H1 (cell line): Measurements from ENCODE around the gene THAP7. TPM values are rescaled to one million over a fixed set of nuclear protein-coding genes. Genes with fewer than 3 reads are reported as not detected.

Experiments used
- CTCF ChIA-PET: fragments of 300-600 bp; sonication (Branson Sonifier 250); formaldehyde crosslinking; loops from one replicate; lab custom pipeline; 2021; ENCODE audit not compliant: partially characterized antibody; lab: Charles Lee
- POLR2A ChIA-PET: fragments of 300-600 bp; sonication (Branson Sonifier 250); formaldehyde crosslinking; loops from one replicate; lab custom pipeline; 2021; ENCODE audit warnings: inconsistent platforms; ENCODE audit not compliant: partially characterized antibody; lab: Charles Lee
- DNase-seq, 2 experiments: peaks; one replicate each; pipeline versions ENCODE4 v3.0.0 to v3.0.0-alpha.2; 2010 to 2022; ENCODE audit warnings: low spot score in 2 of 2, low read depth in 1 of 2, mixed read lengths in 1 of 2
- FAIRE-seq: peaks from 2 replicates; lab custom pipeline; 2011; peaks lifted over from hg19 to GRCh38; lab: Jason Lieb, UNC
- H2AFZ ChIP-seq: 2 replicates; pipeline ENCODE4 v1.8.1; 2012; ENCODE audit warnings: low read length, inconsistent platforms
- H2AK5ac ChIP-seq: 2 replicates; pipeline ENCODE4 v1.6.1; 2013; ENCODE audit warnings: low read depth, low read length
- H2BK120ac ChIP-seq: replicated peaks from 2 replicates; pipeline ENCODE3; 2013; ENCODE audit warnings: low read depth, low read length, inconsistent platforms
- H2BK12ac ChIP-seq: 2 replicates; pipeline ENCODE4 v1.6.1; 2013; ENCODE audit warnings: low read depth, low read length
- H2BK15ac ChIP-seq: 2 replicates; pipeline ENCODE4 v1.6.1; 2013; ENCODE audit warnings: low read length
- H2BK20ac ChIP-seq: 2 replicates; pipeline ENCODE4 v1.6.1; 2013; ENCODE audit warnings: low read length
- H2BK5ac ChIP-seq: 2 replicates; pipeline ENCODE4 v1.6.1; 2013; ENCODE audit warnings: low read depth, low read length
- H3K14ac ChIP-seq: 2 replicates; pipeline ENCODE4 v1.6.1; 2013; ENCODE audit warnings: inconsistent platforms; ENCODE audit not compliant: insufficient read length
- H3K18ac ChIP-seq: 2 replicates; pipeline ENCODE4 v1.6.1; 2013; ENCODE audit warnings: low read length; ENCODE audit errors: extremely low read depth
- H3K23ac ChIP-seq: 2 replicates; pipeline ENCODE4 v1.6.1; 2013; ENCODE audit warnings: inconsistent platforms; ENCODE audit not compliant: insufficient read length
- H3K23me2 ChIP-seq: 2 replicates; pipeline ENCODE4 v1.6.1; 2013; ENCODE audit warnings: low read depth, low read length
- H3K27ac ChIP-seq: 2 replicates; pipeline ENCODE4 v1.6.1; 2011; ENCODE audit warnings: low read depth, low read length, inconsistent platforms
- H3K27me3 ChIP-seq, 4 experiments: replicated peaks in 1 of 4; 1 replicate in 1 of 4; 2 replicates in 3 of 4; pipeline versions ENCODE4 v1.6.1 to v1.8.1; 2011 to 2013; ENCODE audit warnings: low read length in 3 of 4, mild to moderate bottlenecking in 3 of 4, inconsistent platforms in 2 of 4, mixed read lengths in 2 of 4, moderate library complexity in 1 of 4; ENCODE audit not compliant: control insufficient read depth in 3 of 4, insufficient read depth in 3 of 4; ENCODE audit errors: extremely low read depth in 1 of 4
- H3K36me3 ChIP-seq, 4 experiments: 2 replicates each; pipeline versions ENCODE4 v1.6.1 to v1.8.1; 2011 to 2013; ENCODE audit warnings: mild to moderate bottlenecking in 4 of 4, low read length in 3 of 4, moderate library complexity in 2 of 4, control low read depth in 1 of 4, inconsistent platforms in 1 of 4; ENCODE audit not compliant: insufficient read depth in 4 of 4, control insufficient read depth in 2 of 4
- H3K4ac ChIP-seq: replicated peaks from 2 replicates; pipeline ENCODE3; 2013; ENCODE audit warnings: low read length, low read depth, mixed read lengths, inconsistent platforms; ENCODE audit not compliant: insufficient read length
- H3K4me1 ChIP-seq, 4 experiments: replicated peaks in 1 of 4; 1 replicate in 1 of 4; 2 replicates in 3 of 4; pipeline versions ENCODE4 v1.6.1 to v1.8.1; 2011 to 2013; ENCODE audit warnings: low read length in 3 of 4, inconsistent platforms in 2 of 4, mixed read lengths in 1 of 4; ENCODE audit not compliant: insufficient read depth in 4 of 4, control insufficient read depth in 3 of 4
- H3K4me2 ChIP-seq, 2 experiments: 2 replicates each; pipeline versions ENCODE4 v1.6.1 to v1.8.1; 2011 to 2013; ENCODE audit warnings: low read depth in 2 of 2, low read length in 2 of 2, control low read depth in 1 of 2, inconsistent platforms in 1 of 2, mild to moderate bottlenecking in 1 of 2; ENCODE audit not compliant: insufficient read depth in 1 of 2
- H3K4me3 ChIP-seq, 4 experiments: fragments of 200-600, 300-600 bp in 1 of 4; sonication (generic), shearing (Covaris generic), sonication (Bioruptor Twin) in 1 of 4; 2 replicates each; pipeline versions ENCODE4 v1.5.1 to v1.8.1; 2011 to 2016; ENCODE audit warnings: low read length in 4 of 4, low read depth in 3 of 4, control low read depth in 2 of 4, inconsistent platforms in 2 of 4, mild to moderate bottlenecking in 2 of 4, mixed read lengths in 1 of 4, moderate library complexity in 1 of 4; ENCODE audit not compliant: insufficient read depth in 2 of 4; ENCODE audit errors: extremely low read depth in 1 of 4
- H3K56ac ChIP-seq: replicated peaks from 2 replicates; pipeline ENCODE3; 2013; ENCODE audit warnings: low read depth, mild to moderate bottlenecking, mixed read lengths, low read length, inconsistent platforms; ENCODE audit not compliant: insufficient read length
- H3K79me1 ChIP-seq: 2 replicates; pipeline ENCODE4 v1.6.1; 2013; ENCODE audit warnings: low read depth, low read length, control low read depth
- H3K79me2 ChIP-seq, 2 experiments: 2 replicates each; pipeline versions ENCODE4 v1.6.1 to v1.8.1; 2012 to 2013; ENCODE audit warnings: low read length in 2 of 2, mild to moderate bottlenecking in 2 of 2, inconsistent platforms in 1 of 2; ENCODE audit not compliant: insufficient read depth in 2 of 2, control insufficient read depth in 1 of 2
- H3K9ac ChIP-seq, 4 experiments: replicated peaks in 1 of 4; 1 replicate in 1 of 4; 2 replicates in 3 of 4; pipeline versions ENCODE4 v1.6.1 to v1.8.1; 2011 to 2013; ENCODE audit warnings: low read depth in 3 of 4, low read length in 3 of 4, control low read depth in 2 of 4, mild to moderate bottlenecking in 2 of 4, moderate library complexity in 2 of 4, inconsistent platforms in 1 of 4; ENCODE audit errors: extremely low read depth in 1 of 4
- H3K9me3 ChIP-seq, 2 experiments: 2 replicates each; pipeline versions ENCODE4 v1.6.1 to v1.8.1; 2012 to 2013; ENCODE audit warnings: mild to moderate bottlenecking in 2 of 2, moderate library complexity in 2 of 2, control low read depth in 1 of 2, inconsistent platforms in 1 of 2, low read depth in 1 of 2, low read length in 1 of 2, mixed read lengths in 1 of 2; ENCODE audit not compliant: insufficient read depth in 2 of 2
- H4K20me1 ChIP-seq, 2 experiments: replicated peaks in 1 of 2; 2 replicates each; pipeline versions ENCODE3 to v1.8.1; 2011 to 2013; ENCODE audit warnings: inconsistent platforms in 2 of 2, low read length in 2 of 2, mild to moderate bottlenecking in 1 of 2; ENCODE audit not compliant: insufficient read depth in 2 of 2, control insufficient read depth in 1 of 2
- H4K5ac ChIP-seq: 2 replicates; pipeline ENCODE4 v1.6.1; 2013; ENCODE audit warnings: low read length, low read depth, mixed read lengths, inconsistent platforms; ENCODE audit not compliant: insufficient read length
- H4K8ac ChIP-seq: 2 replicates; pipeline ENCODE4 v1.8.0; 2013; ENCODE audit warnings: mild to moderate bottlenecking, moderate library complexity, low read length, inconsistent platforms; ENCODE audit not compliant: insufficient read depth; ENCODE audit errors: extremely low read depth
- H4K91ac ChIP-seq: replicated peaks from 2 replicates; pipeline ENCODE3; 2013; ENCODE audit warnings: low read length, mixed read lengths, inconsistent platforms; ENCODE audit not compliant: insufficient read length
- ASH2L ChIP-seq: fragments of 200-600, 300-600 bp; sonication (generic); IDR thresholded peaks from one replicate; pipeline ENCODE4 v1.7.1; 2017; ENCODE audit warnings: low read length
- HDAC6 ChIP-seq: IDR thresholded peaks from one replicate; pipeline ENCODE4 v1.7.1; 2012; ENCODE audit warnings: low read depth, mild to moderate bottlenecking, inconsistent platforms, low read length, moderate library complexity
- JUN ChIP-seq: IDR thresholded peaks from 2 replicates; pipeline ENCODE4 v1.6.1; 2011; ENCODE audit warnings: low read depth, mild to moderate bottlenecking, improper control_type of control experiment, low read length
- NRF1 ChIP-seq: IDR thresholded peaks from 2 replicates; pipeline ENCODE4 v1.6.1; 2011; ENCODE audit warnings: mild to moderate bottlenecking, low read depth, low read length, improper control_type of control experiment
- RBBP5 ChIP-seq: IDR thresholded peaks from 2 replicates; pipeline ENCODE4 v1.7.1; 2012; ENCODE audit warnings: low read depth, mild to moderate bottlenecking, inconsistent platforms, low read length, moderate library complexity, borderline replicate concordance
- SAP30 ChIP-seq: fragments of 300-600 bp; sonication (generic); IDR thresholded peaks from 2 replicates; pipeline ENCODE4 v1.7.1; 2012; ENCODE audit warnings: low read length, moderate library complexity, mild to moderate bottlenecking, inconsistent platforms; ENCODE audit not compliant: insufficient read depth, insufficient replicate concordance
- SP1 ChIP-seq: IDR thresholded peaks from 2 replicates; pipeline ENCODE4 v1.6.1; 2011; ENCODE audit warnings: low read depth, low read length
- SP4 ChIP-seq: IDR thresholded peaks from 2 replicates; pipeline ENCODE4 v1.6.1; 2012; ENCODE audit warnings: low read length, inconsistent platforms
- WGBS, 2 experiments: shearing (Covaris generic) in 1 of 2; methylation state at CpG; one replicate each; pipeline versions ENCODE4 v1.1.6 to v1.1.7; 2013 to 2015; ENCODE audit warnings: low lambda C conversion rate in 2 of 2, mixed read lengths in 2 of 2, inconsistent platforms in 1 of 2, low coverage in 1 of 2, missing lambda C conversion rate in 1 of 2; ENCODE audit not compliant: insufficient replicate concordance in 2 of 2, insufficient coverage in 1 of 2, insufficient read length in 1 of 2; ENCODE audit errors: extremely low coverage in 1 of 2, missing lambda C conversion rate in 1 of 2; 5-methylcytosine and 5-hydroxymethylcytosine counted together
- polyA plus RNA-seq, 7 experiments: library from polyadenylated mRNA; depleted of rRNA in 3 of 7; stranded (reverse) in 5 of 7; unstranded in 2 of 7; fragments of >200 nt in 5 of 7; fragments of 200-250 nt in 2 of 7; gene quantifications; 1 replicate in 5 of 7; 2 replicates in 1 of 7; 4 replicates in 1 of 7; pipeline versions ENCODE4 v1.2.1 to v1.2.3, GENCODE V29; 2011 to 2013; ENCODE audit warnings: missing spikeins in 2 of 7, mixed read lengths in 2 of 7
- total RNA-seq: library from RNA; stranded (reverse); fragmentation: NEBNext Ultra II Directional; extraction: Animal tissue kit (Norgen Biotek cat#: 25700); gene quantifications from 2 replicates; pipeline ENCODE4 v1.2.1, GENCODE V29; 2021
- TF ChIP-seq, protein P1 (sequence below): IDR thresholded peaks from 2 replicates; pipeline ENCODE4 v1.6.1; 2012; ENCODE audit warnings: low read length, inconsistent platforms

The THAP7 gene
- total and polyA plus RNA-seq, 2 of the 8 experiments (the other 6 are each of a cell fraction or from before 2014, with no cell fraction given): 16.9 to 32.5 TPM

DNA sequence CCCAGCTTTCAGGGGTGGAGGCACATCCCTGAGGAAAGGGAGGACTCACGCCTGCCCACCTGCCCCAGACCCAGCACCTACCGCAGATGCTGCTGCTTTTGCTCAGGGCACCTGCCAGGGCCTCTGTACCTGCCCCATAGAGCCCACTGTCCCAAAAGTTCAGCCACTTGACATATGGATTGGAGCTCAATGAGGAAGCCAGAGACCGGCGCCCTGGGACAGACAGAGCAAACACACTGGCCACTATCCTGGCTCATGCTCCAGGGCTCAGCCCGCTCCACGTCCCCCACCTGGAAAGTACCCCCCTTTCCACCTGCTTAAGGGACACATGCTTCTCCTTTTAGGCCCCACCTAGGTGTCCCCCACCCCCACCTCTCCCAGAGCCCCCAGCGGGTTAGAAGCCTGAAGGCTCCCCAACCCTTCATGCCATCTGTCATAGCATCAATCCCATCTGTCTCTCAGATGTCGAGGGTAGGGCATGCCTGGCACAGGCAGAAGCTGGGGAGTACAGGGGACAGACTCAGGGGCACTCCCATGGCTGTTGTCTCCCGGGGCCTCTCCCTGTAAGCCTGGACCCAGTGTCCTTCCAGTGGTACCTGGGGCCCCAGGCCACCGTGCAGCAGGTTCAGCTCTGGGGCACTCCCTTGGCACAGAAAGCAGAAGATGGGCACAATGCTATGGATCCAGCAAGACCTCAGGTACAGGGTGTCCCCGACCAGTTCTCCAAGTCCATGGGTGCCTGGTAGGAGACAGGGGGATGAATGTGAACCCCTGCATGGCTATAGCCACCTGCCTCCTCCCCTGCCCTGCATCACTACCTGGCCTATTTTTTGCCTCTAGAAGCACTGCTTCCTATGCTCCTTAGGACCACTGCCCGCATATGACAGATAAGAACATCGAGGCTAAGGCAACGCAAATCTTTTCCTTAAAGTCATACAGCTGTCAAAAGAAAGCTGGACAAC is 10.8 kb upstream of the THAP7 start:
- Histone ChIP-seq H3K56ac (no peak overlapping the region), H3K9me3 (no peaks in the 10 kb centered on the region), H2BK12ac (no peak overlapping the region), H2BK15ac (no peak overlapping the region), H3K27ac (no peak overlapping the region), H2BK120ac (no peak overlapping the region), H3K4me2 (peak overlapping the region; percentile 11 to 68; a peak in 2 of 4 replicates), H3K23me2 (peaks cover 6% of the 10 kb centered on the region; the same call in 1 of the 2 replicates), H3K36me3 (peaks cover 0 to 5% (median 0%) of the 10 kb centered on the region in 4 experiments; a peak in 1 of 8 replicates), H3K23ac (no peak overlapping the region), H2BK20ac (no peak overlapping the region), H3K4ac (no peak overlapping the region), H3K14ac (no peak overlapping the region), H3K27me3 (peaks cover 0 to 4% (median 3%) of the 10 kb centered on the region in 4 experiments; a peak in 4 of 7 replicates), H3K79me2 (no peaks in the 10 kb centered on the region), H4K20me1 (peaks cover 0 to 10% of the 10 kb centered on the region in 2 experiments), H3K4me3 (peak overlapping the region in 2 of 4 experiments; percentile 51 to 67; a peak in 3 of 8 replicates), H3K4me1 (peaks cover 15 to 31% (median 19%) of the 10 kb centered on the region in 4 experiments), H4K8ac (no peak overlapping the region; the same call in 1 of the 2 replicates), H4K5ac (no peak overlapping the region), H3K9ac (no peak overlapping the region), H2AK5ac (no peak overlapping the region), H3K79me1 (no peaks in the 10 kb centered on the region; the same call in 1 of the 2 replicates), H3K18ac (no peak overlapping the region), H4K91ac (no peak overlapping the region), H2AFZ (no peak overlapping the region), H2BK5ac (no peak overlapping the region; the same call in 1 of the 2 replicates)
- CTCF ChIA-PET: interaction anchor here (0.6 to 2.3 kb wide), 8 partner anchors 9 to 874 kb away, joined by 3 to 7 read pairs (median 3); no protein-coding TSS in a partner anchor
- no peak for DNase-seq
- FAIRE-seq: no peak
- POLR2A ChIA-PET: interaction anchor here (0.6 to 1.4 kb wide), 7 partner anchors 7 to 39 kb away, joined by 3 to 10 read pairs (median 3); partner anchors contain the start of genes LZTR1 and THAP7
- WGBS, 2 experiments: 89% methylated on average over 12 of the region's 14 CpGs; no CpG with 5 or more reads in 1 of the 2 experiments
- TF ChIP-seq ASH2L (no peak), SP1 (no peak), NRF1 (no peak), RBBP5 (no peak), JUN (no peak), SP4 (no peak), HDAC6 (no peak), SAP30 (no peak)
- TF ChIP-seq, protein P1, sequence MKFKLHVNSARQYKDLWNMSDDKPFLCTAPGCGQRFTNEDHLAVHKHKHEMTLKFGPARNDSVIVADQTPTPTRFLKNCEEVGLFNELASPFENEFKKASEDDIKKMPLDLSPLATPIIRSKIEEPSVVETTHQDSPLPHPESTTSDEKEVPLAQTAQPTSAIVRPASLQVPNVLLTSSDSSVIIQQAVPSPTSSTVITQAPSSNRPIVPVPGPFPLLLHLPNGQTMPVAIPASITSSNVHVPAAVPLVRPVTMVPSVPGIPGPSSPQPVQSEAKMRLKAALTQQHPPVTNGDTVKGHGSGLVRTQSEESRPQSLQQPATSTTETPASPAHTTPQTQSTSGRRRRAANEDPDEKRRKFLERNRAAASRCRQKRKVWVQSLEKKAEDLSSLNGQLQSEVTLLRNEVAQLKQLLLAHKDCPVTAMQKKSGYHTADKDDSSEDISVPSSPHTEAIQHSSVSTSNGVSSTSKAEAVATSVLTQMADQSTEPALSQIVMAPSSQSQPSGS: no peak
